ENCODE measurements around the gene SLC44A3.
A peak's percentile ranks its signal among the peaks of the same experiment; 100 is the strongest.

The SLC44A3 gene

GRCh38 chr1:94790670-94791069, 29.5 kb upstream of the SLC44A3 start (continued):
- TF ChIP-seq KLF17 (tag by site-specific recombination; IDR thresholded peaks at IDR 0.05), result no peak
- TF ChIP-seq ZNF24 (tag by site-specific recombination; IDR thresholded peaks at IDR 0.05), result no peak
- TF ChIP-seq ZEB2 (tag by site-specific recombination; IDR thresholded peaks at IDR 0.05), result no peak
- TF ChIP-seq SETDB1 (IDR thresholded peaks at IDR 0.05; ENCODE audit: insufficient read length, low read length), result no peak
- no peak for TF ChIP-seq GFI1B (tag by site-specific recombination; IDR thresholded peaks at IDR 0.05)
- no peak for TF ChIP-seq ZNF157 (tag by site-specific recombination; IDR thresholded peaks at IDR 0.05)
- TF ChIP-seq REST (tag by site-specific recombination; IDR thresholded peaks at IDR 0.05), result no peak
- no peak for TF ChIP-seq ZNF239 (tag by site-specific recombination; IDR thresholded peaks at IDR 0.05)

- no peak for TF ChIP-seq ZNF555 (tag by site-specific recombination; conservative IDR thresholded peaks at IDR 0.05)
- TF ChIP-seq ZNF19 (tag by site-specific recombination; IDR thresholded peaks at IDR 0.05; ENCODE audit: low read depth), result no peak
- TF ChIP-seq ZNF768 (tag by site-specific recombination; IDR thresholded peaks at IDR 0.05), result no peak
- peak; percentile 31; the same call in 1 of the 2 replicates for TF ChIP-seq ZNF266 (tag by site-specific recombination; IDR thresholded peaks at IDR 0.05; ENCODE audit: low read depth)
- no peak for TF ChIP-seq ZNF843 (tag by site-specific recombination; IDR thresholded peaks at IDR 0.05)
- Histone ChIP-seq H3K4me3 (ENCODE audit: low read depth, low read length) (no peak overlapping the region), H3K4me1 (ENCODE audit: control insufficient read depth, insufficient read depth, low read length) (no peaks in the 10 kb centered on the region), H3K36me3 (ENCODE audit: control insufficient read depth in 2 of 2, insufficient read depth in 1 of 2, low read length in 2 of 2) (no peaks in the 10 kb centered on the region), H3K9me3 (ENCODE audit: control insufficient read depth, insufficient read depth, low read depth, low read length) (no peaks in the 10 kb centered on the region), H3K27ac (ENCODE audit: extremely low read depth, low read depth, low read length) (no peak overlapping the region)
- ChIA-PET CTCF (interaction anchor here (1.1 kb wide), 1 partner anchor 13 kb away, joined by 5 read pairs; no protein-coding TSS in a partner anchor), POLR2A (no interaction called here)
These were observed 27.5 kb upstream of the SLC44A3 start for GRCh38 chr1:94792473-94793295.

- no peaks in the 10 kb centered on the region for H3K9me3 ChIP-seq (ENCODE audit: control insufficient read depth, insufficient read depth, low read depth, low read length)
- no peak overlapping the region for H3K27ac ChIP-seq (ENCODE audit: extremely low read depth, low read depth, low read length)
- no peak for TF ChIP-seq TSHZ1 (tag by site-specific recombination; IDR thresholded peaks at IDR 0.05; ENCODE audit: borderline replicate concordance)
- CTCF ChIA-PET, result interaction anchor here (0.6 kb wide), 1 partner anchor 339 kb away, joined by 3 read pairs; no protein-coding TSS in a partner anchor
- no peak overlapping the region for H3K4me3 ChIP-seq (ENCODE audit: low read depth, low read length)
- POLR2A ChIA-PET, result no interaction called here
- no peaks in the 10 kb centered on the region for H3K36me3 ChIP-seq (ENCODE audit: control insufficient read depth in 2 of 2, insufficient read depth in 1 of 2, low read length in 2 of 2)
- H3K4me1 ChIP-seq (ENCODE audit: control insufficient read depth, insufficient read depth, low read length), result no peaks in the 10 kb centered on the region
These were observed 26.9 kb upstream of the SLC44A3 start for GRCh38 chr1:94793296-94793656.
